Measurements from ENCODE around the gene CDK13. TPM values are rescaled to one million over a fixed set of nuclear protein-coding genes. Genes with fewer than 3 reads are reported as not detected.

The CDK13 gene
- total RNA-seq, 1 donor from 2014 or later = 68.6 TPM

DNA sequence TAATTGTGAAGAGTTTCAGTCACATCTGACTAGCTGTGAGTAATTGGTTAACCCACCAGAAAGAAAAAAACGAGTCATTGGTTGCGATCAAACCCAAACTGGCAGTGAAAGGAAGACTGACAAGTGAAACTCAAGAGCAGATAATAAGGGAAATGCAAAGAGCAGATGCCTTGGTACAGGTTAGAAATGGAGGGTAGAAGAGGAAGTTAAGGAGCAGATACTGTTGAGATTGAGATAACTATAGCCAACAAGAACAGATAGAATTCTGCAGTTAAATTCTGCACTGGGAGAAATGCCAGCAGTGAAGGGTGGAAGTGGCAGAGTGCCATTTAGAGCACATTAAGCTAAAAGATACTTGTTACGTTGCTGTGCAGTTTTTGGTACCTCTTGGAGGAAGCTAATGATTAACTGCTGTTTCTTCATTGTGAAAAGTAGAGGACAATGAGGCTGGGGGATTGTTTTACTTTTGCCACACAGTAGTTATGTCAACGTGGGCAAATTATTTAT lies 65.8 kb downstream of the CDK13 start:
- no peak for DNase-seq (ENCODE audit: low spot score in 2 of 2)

DNA sequence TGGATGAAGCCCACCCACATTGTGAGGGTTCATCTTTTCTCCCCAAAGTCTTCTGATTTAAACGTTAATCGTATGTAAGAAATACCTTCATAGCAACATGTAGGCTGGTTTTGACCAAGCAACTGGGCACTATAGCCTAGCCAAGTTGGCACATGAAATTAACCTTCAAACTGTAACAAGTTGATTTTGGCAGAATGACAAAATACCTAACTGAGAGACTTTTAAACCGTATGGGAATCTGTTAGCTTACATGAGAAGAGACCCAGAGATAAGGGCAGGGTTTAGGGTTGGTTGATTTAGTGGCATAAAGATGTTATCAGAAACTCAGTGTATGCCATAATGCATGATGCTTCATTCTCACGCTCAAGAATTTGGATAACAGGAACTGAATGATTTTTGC lies 69.5 kb downstream of the CDK13 start:
- TF ChIP-seq, protein P1, sequence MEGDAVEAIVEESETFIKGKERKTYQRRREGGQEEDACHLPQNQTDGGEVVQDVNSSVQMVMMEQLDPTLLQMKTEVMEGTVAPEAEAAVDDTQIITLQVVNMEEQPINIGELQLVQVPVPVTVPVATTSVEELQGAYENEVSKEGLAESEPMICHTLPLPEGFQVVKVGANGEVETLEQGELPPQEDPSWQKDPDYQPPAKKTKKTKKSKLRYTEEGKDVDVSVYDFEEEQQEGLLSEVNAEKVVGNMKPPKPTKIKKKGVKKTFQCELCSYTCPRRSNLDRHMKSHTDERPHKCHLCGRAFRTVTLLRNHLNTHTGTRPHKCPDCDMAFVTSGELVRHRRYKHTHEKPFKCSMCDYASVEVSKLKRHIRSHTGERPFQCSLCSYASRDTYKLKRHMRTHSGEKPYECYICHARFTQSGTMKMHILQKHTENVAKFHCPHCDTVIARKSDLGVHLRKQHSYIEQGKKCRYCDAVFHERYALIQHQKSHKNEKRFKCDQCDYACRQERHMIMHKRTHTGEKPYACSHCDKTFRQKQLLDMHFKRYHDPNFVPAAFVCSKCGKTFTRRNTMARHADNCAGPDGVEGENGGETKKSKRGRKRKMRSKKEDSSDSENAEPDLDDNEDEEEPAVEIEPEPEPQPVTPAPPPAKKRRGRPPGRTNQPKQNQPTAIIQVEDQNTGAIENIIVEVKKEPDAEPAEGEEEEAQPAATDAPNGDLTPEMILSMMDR (IDR thresholded peaks at IDR 0.05) = no peak
- H3K36me3 ChIP-seq = peaks cover 0 to 19% of the 10 kb centered on the region in 2 donors
- intact Hi-C loops (cut with DNase I) = no loop called here
- H3K27ac ChIP-seq = no peak overlapping the region
- H3K4me3 ChIP-seq = no peak overlapping the region
- no peaks in the 10 kb centered on the region for H3K27me3 ChIP-seq
- DNase-seq (ENCODE audit: low spot score in 2 of 2) = no peak
- H3K4me1 ChIP-seq = no peaks in the 10 kb centered on the region
- no peaks in the 10 kb centered on the region for H3K9me3 ChIP-seq

More for the DNA sequence above, 65.8 kb downstream of the CDK13 start:
- intact Hi-C loops (cut with DNase I) = no loop called here
- Histone ChIP-seq H3K36me3 (peaks cover 0 to 19% of the 10 kb centered on the region in 2 donors), H3K4me1 (no peaks in the 10 kb centered on the region), H3K27ac (no peak overlapping the region), H3K9me3 (no peaks in the 10 kb centered on the region), H3K27me3 (no peaks in the 10 kb centered on the region), H3K4me3 (no peak overlapping the region)
- TF ChIP-seq, protein P1 (IDR thresholded peaks at IDR 0.05) = no peak

DNA sequence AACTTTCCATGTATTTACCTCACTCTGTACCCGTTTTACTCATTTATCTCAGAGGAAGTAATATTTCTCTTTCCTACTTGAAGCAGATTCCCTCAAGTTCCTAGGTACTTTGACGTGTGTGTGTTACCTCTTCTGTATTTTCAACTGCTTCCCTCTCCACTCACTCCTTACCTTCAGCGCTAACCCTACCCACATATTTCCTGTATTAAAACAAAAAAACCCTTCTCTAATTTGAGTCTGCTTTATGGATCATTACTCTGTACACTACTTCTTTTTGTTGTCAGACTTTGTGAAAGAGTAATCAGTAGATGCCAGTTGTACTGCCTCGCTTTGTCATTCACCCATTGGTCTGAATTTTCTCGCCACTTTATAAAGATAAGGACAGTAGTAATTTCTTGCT lies 74.0 kb downstream of the CDK13 start:
- intact Hi-C loops (cut with DNase I) = no loop called here
- peaks cover 0 to 32% of the 10 kb centered on the region in 2 donors for H3K36me3 ChIP-seq

DNA sequence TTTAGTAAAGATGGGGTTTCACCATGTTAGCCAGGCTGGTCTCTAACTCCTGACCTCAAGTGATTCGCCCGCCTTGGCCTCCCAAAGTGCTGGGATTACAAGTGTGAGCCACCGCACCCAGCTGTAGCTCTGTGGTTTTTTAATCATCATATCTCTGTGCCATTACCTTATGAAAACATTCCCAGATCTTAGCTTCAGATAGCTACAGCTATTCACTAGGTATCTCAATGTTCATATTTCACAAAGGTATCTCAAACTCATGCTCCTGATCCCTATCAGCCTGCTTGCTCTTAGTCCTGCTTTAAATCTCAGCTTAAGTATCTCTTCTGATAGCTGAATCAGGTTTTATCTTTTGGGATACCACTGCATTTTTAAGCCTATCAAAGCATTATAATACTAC lies 74.8 kb downstream of the CDK13 start:
- Histone ChIP-seq H3K27me3 (no peaks in the 10 kb centered on the region), H3K36me3 (peaks cover 0 to 25% of the 10 kb centered on the region in 2 donors), H3K4me3 (no peak overlapping the region), H3K4me1 (no peaks in the 10 kb centered on the region), H3K9me3 (no peaks in the 10 kb centered on the region), H3K27ac (no peak overlapping the region)
- TF ChIP-seq, protein P1 (IDR thresholded peaks at IDR 0.05) = no peak
- intact Hi-C loops (cut with DNase I) = no loop called here
- no peak for DNase-seq (ENCODE audit: low spot score in 2 of 2)

More for the DNA sequence above, 74.0 kb downstream of the CDK13 start:
- Histone ChIP-seq H3K27me3 (no peaks in the 10 kb centered on the region), H3K4me3 (no peak overlapping the region), H3K4me1 (no peaks in the 10 kb centered on the region), H3K9me3 (no peaks in the 10 kb centered on the region), H3K27ac (no peak overlapping the region)
- DNase-seq (ENCODE audit: low spot score in 2 of 2) = no peak
- TF ChIP-seq, protein P1 (IDR thresholded peaks at IDR 0.05) = no peak

DNA sequence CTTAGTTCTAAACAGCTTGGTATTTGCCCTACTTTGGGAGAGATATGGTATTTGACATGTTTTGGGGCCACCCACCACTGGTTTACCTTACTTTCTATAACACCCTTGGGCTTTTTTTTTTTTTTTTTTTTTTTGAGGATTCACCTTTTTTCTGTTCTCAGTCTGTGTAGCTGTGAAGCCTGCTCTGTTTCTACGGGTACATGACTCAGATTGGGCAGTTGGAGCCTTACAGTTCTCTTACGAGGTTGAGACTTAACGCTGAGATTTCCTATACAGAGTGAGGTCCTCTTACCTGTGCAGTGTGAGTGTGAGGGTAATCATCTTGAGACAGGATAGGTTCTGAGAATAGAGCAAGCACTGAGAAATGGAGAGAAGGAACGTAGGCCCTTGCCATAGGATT lies 77.5 kb downstream of the CDK13 start:
- Histone ChIP-seq H3K4me3 (no peak overlapping the region), H3K9me3 (no peaks in the 10 kb centered on the region), H3K4me1 (no peaks in the 10 kb centered on the region), H3K27me3 (no peaks in the 10 kb centered on the region), H3K27ac (no peak overlapping the region), H3K36me3 (peaks cover 0 to 18% of the 10 kb centered on the region in 2 donors)
- intact Hi-C loops (cut with DNase I) = no loop called here
- DNase-seq (ENCODE audit: low spot score in 2 of 2) = no peak
- TF ChIP-seq, protein P1 (IDR thresholded peaks at IDR 0.05) = no peak

DNA sequence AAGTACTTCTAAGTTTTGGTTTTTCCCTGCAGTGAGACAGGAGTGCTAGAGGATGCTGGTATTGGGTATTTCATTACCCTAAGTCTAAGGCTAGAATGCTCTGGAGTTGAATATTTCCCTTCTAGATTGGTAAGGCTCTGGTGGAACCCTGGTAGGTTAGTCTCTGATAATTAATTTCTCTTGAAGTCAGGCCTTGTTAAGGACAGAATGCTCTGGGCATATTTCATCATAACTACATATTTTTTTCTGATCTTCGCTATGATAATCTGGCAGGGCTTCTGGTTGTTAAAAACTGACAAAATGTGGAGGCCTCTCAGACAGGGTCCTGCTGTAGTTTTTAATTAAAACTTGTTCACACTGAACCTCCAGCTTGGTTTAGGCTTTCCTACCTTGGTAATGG lies 83.8 kb downstream of the CDK13 start:
- no peak overlapping the region for H3K27ac ChIP-seq
- no peaks in the 10 kb centered on the region for H3K9me3 ChIP-seq
- H3K36me3 ChIP-seq = peaks cover 0 to 9% of the 10 kb centered on the region in 2 donors
- H3K4me1 ChIP-seq = peaks cover 0 to 4% of the 10 kb centered on the region in 2 donors
- no peak overlapping the region for H3K4me3 ChIP-seq
- H3K27me3 ChIP-seq = no peaks in the 10 kb centered on the region
- no peak for DNase-seq (ENCODE audit: low spot score in 2 of 2)
- TF ChIP-seq, protein P1 (IDR thresholded peaks at IDR 0.05) = no peak
- intact Hi-C loops (cut with DNase I) = no loop called here
